Muscle of arm (tissue), 12 donors: ENCODE measurements around the gene MOV10L1. TPM values are rescaled to one million over a fixed set of nuclear protein-coding genes. Genes with fewer than 3 reads are reported as not detected.
"Not testable (repeated sequence)": the region's sequence is repeated elsewhere in the genome, so short reads cannot be mapped to it uniquely, and the experiment has no call there.

Experiments
- DNase-seq: peaks from one replicate; pipeline ENCODE4 v3.0.0-alpha.2; 2013
- polyA plus RNA-seq, 12 donors: library from polyadenylated mRNA; unstranded; fragments of 120-200 nt; gene quantifications; one replicate each; pipeline ENCODE4 v1.2.1, GENCODE V29; 2013; ENCODE audit not compliant: insufficient read length in 12 of 12

The MOV10L1 gene
- polyA plus RNA-seq, 12 donors, result 0.10 to 0.73 (median 0.49) TPM; not detected in 3

DNA sequence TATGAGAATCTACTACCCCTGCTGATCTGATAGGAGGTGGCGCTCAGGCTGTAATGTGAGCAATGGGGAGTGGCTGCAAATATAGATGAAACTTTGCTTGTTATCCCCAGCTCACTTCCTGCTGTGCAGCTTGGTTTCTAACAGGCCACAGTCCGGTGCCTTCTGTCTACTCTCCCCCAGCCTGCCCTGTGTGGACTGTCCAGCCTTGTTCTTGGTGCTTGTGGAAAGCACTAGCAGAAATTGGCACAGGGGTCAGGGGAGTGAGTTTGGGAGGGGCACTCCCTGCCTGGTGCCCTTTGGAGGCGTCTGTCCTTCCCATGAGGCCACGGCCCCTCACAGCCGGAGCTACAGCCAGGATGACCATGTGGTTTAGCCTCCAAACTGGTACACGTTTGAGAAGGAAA is 14.3 kb downstream of the MOV10L1 start:
- no peak for DNase-seq

DNA sequence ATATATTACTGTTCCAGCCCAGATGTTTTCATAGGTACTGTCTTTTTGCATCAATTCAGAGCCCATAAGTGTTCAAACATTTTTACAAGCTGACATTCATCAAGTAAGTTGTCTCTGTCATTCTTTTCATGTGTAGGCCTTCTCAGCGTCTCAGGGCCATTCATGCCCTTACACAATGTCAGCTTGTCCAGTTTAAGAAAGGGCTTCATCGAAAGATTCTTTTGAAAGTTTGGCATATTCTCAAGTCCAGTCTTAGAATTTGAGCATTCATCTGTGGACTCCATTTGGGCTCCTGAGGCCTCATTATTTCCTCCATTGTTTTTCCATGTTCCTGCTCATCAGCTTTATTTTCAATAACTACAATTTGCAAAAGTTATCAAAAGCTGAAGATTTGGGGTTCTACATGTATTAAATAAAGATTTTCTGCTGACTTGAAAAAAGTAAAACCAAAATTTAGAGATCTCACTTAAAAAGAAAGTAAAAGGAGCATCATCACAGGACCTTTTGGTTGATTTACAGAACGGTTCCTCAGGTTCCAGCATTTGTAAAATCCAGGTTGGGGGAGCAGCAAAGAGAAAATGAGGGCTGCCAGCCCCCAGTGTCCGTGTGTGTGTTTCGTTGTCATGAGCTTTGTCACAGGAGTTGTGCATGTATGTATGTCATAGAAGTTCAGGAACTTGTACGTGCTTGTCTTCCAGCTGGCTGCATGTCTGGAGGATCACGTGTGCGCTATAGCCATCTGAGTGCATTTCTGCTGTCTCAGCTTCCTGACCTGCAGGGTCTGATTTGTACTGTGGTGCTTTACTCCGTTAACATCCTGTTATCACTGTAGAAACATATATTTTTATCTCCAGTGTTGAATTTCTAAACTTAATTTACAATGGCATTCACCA is 15.6 kb downstream of the MOV10L1 start:
- peak; percentile 49 for DNase-seq

DNA sequence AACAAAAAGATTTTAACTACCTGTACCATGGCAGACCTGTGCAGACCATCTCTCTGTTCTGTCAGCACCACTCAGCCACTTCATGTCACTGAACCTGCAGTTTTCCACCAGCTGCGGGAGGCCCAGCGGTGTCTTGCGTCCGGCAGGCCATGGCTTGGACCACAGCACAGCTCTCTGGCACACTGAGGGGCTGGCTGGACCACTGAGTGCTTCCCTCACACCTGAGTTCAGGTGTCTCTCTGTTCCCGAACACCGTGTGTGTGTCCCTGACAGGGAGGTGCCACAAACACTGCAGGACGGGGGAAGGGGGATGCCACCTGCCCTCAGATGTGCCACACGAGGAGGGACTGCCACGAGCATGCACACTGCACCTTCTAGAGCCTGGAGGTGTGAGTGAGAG is 17.7 kb downstream of the MOV10L1 start:
- no peak for DNase-seq

DNA sequence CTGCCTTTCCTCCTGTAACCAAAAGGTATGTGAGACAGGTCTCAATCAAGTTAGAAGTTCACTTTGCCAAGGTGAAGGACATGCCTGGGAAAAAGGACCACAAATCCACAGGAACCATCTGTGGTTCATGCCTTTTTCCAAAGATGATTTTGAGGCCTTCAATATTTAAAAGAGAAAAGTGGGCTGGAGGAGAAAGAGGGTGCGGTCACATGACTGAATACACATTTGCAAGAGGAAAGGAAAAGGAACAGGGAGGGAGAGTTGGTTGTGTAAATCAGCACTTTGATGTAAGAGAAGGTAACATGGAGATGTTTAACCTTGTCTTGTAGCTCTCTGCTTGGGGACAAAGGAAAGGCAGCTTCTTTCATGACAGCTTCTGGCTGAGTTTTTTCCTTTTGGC is 21.2 kb downstream of the MOV10L1 start:
- no peak for DNase-seq

DNA sequence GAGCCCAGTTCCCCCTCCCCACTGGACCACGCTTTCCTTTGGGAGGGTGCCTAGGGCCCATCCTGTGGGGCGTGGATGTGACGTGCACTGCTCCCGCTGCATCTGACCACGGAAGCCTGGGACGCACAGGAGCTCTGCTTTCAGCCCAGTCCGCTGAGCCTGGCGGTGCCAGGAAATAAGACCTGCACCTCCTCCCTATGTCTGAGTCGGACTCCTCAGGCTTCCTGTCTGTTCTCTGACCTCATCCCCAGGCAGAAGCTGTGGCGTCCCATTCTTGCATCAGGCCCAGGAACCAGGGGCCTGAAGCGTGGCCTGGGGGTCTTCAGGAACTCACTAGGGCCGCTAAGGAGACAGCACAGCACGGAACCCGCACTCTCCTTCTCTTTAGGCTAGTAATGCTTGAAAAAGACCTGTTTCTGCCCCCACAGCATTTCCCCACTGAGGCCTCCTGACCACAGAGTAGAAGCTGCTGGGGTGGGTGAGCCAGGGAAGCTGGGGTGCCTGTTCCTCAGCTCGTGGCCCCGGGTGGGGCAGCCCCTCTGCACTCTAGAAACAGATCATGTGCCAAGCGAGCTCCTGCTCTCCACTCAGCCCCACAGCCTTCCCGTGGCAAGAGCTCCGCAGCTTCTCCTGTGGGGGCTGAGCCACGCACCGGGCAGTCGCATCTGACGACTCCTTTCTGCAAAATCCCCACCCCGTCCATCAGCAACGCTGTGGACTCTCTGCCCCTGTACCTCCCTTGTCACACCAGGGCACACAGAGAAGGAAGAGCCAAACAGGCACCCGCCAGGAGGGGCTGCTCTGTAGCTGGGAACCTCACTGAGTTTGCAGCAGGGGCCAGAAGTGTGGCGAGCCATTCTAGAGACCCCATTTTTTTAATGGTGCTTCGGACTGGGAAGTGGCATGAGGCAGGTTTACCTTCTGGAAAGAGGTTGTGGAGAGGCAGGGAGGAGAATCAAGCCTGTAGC is 22.6 kb downstream of the MOV10L1 start:
- DNase-seq, result no peak

DNA sequence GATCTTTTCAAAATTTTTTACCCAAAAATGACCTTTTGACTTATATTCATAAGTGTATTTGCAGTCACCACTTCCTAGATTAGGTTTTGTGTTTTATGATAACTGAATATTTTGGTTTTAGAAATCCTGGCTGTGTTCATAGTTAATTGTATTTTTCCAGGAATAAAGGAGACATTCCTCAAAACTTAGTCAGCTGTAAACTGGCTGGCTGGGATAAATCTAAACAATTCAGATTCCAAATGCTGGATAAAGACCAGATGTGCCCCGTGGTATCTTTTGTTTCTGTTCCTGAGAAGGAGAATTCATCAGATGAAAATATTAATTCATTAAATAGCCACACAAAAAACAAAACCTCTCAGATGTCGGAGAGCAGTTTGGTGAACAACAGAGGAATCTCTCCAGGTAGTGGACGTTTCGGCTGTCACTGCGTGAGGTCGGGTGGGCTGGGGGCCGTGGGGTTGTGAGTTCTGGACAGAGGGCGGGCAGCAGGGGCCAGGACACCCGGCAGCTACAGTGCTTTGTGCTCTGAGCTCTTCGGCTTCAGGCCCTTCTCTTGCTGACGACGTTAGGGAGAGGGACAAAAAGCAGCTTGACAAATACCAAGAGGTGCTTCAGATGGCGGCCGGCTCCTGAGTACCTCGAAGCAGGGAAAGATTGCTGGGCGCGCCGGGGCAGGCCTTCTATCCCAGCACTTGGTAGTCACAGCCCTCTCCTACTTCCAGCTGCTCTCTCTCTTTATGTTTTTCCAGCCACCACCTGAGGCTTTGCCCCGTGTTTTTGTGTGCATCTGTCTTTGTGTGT is 24.6 kb downstream of the MOV10L1 start:
- DNase-seq, result no peak

DNA sequence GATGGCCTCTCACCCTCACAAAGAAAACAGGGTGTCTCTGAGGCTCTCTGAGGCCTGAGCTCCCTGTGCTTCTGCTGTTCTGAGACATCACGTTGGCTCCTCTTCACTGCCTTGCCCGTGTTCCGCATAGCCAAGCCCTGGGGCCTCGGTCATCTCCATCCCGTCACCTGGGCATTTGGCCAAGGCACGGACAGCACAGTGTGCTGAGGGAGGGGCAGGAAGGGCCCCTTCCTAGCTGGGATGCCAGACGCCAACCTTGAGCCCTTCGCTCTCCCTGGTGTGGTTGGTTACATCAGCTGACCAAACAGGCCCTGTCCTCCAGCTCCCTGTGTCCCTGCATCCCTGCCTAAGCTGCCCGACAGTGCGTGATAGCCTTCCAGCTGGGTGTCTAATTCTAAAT is 25.9 kb downstream of the MOV10L1 start:
- DNase-seq, result no peak

DNA sequence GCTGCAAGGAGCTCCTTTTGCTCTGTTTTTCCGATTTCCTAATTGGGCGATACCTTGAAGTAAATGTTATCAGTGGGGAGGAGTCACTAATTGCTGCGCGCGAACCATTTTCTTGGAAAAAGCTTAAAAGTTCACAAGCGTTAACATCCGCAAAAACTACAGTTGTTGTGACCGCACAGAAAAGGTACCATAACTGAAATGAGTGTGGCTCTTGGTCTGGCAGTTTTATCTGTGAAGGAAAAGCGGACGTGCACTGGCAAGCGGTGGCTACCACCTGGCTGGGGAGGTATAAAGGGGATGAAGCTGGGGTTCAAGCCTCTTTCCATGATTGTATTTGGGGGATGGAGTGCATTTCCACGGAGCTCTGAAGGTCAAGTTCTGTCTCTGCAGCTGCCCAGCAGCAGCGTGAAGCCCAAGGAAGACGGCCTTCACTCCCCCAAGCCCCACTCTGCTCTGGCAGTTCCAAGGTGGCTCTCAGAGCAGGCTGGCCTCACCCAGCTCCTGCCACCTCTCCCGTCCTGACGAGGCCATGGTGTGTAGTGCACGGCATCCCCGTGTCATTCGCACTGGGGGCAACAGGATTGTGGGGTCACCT is 27.5 kb downstream of the MOV10L1 start:
- DNase-seq, result no peak

DNA sequence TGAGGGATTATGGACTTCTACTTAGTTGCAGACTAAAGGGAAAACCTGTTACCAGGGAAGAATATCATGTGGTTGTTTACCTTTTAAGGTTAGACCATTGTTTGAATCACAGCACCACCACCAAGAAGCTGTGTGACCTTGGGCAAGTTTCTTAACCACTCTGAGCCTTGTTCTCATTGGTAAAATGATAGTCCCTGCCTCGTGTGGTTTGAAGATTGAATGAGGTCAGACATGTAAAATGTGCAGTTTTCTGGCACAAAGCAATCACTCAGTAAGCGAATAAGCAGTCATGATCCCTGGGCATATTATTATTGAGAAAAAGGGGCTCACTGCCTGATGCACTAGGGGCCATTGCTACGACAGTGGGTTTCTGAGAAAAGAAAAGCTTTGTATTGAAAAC is 28.3 kb downstream of the MOV10L1 start:
- DNase-seq, result no peak

DNA sequence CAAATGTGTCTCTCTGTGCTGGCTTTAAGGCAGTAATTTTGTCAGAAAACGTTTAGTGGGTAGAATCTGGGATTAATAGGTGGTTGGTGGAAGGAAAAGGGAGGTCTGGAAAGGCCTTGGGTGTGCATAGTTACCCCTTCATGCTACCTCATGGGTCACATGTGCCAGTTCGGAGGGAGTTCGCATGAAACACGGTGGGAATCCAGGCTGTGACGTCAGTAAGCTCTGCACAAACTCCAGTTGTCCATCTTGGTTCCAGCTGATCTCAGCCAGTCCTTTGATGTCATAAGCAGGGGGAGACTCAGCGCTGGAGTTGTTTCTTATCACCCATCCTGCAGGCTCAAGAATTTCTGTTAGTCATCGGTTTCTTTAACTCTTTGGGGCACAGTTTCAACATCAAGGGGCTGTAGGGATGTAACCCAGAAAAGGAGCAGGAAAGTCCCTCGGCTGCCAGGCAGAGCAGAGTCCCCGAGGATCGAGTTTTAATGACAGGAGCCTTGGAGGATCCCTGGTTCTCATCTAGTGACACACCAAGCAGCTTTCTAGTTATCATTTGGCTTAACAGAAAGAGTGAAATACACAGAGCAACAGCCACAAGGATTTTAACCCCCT is 28.9 kb downstream of the MOV10L1 start:
- no peak for DNase-seq

DNA sequence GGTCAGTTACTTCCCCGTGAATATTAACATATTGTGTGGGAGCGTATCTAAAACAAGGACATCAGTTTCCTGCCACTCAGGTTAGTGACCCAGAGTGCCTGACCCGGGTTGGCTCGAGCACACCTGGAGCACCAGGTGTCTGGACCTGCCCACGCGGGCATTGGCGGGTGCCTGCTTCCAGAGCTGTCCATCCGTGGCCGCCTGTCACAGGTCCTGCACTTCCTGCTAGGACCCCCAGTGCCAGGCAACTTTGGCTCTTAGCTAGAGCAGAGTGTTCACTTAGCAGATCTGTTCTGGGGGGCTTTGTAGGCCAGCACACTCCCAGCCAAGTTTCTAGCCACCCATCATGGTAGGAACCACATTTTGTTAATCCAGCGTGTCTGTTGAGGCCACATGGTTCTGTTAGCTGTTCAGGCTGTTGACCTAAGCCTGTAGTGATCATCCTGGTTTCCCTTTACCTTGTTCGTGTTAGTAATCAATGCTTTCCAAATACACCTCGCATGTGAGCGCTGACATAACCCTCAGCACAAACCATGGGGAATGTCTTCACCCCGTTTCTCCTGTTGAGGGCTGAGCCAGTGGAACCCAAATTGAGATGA is 29.5 kb downstream of the MOV10L1 start:
- no peak for DNase-seq

DNA sequence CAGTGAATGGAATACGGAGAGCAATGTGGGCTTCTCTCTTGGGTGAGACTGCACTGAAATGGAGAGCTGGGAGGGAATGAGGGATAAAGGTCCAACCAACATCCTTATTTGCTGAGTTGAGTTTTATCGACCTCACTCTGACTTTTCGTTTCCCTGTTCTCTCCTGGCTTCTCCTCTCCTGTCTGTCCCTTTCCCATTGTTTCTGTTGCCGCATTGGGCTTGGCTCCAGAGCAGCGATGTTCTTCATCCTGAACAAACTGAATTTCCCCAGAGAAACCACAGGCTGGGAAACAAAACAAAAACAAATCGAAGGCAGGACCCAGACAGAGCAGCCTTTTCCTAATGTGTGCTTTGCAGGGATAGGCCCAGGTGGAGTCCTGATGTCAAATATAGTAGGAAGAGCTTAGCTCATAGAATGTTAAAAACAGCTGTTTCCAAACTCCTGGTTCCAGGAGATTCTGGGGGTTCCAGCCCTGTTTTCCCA is 30.0 kb downstream of the MOV10L1 start:
- DNase-seq, result no peak

DNA sequence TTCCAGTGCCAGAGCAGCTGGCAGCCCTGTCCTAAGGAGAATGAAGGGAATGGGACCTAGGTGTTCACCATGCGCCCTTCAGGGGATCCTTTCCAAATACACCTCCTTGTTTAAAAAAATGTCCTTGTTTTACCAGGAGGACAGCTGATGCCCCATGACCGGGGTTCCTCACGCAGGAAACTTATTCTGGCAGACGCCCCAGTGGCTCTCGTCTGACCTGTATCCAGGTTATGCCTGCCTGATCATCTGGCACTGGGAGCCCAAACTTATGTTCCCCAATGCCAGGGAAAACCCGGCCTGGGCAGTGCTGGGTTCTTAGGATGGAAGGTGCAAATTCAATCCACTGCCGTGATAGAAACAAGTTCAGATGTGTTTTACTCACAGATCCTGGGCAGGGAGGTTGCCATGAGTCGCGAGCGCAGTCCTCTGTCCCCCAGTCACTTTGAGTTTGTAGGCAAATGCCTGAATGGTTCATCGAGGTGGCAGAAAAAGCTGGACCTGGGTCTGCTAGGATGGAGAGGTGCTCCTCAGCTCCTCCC is 31.5 kb downstream of the MOV10L1 start:
- DNase-seq, result no peak

DNA sequence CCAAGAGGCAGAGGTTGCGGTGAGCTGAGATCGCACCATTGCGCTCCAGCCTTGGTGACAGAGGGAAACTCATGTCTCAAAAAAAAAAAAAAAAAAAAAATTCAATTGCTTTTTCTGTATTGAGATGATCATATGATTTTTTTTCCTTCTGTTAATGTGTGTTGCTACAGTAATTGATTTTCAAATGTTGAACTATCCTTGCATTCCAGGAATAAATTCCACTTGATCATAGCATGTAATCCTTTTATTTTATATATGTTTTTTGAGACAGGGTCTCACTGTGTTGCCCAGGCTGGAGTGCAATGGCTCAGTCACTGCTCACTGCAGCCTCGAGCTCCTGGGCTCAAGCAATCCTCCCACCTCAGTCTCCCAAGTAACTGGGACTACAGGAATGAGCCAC is 33.3 kb downstream of the MOV10L1 start:
- DNase-seq, result no peak

DNA sequence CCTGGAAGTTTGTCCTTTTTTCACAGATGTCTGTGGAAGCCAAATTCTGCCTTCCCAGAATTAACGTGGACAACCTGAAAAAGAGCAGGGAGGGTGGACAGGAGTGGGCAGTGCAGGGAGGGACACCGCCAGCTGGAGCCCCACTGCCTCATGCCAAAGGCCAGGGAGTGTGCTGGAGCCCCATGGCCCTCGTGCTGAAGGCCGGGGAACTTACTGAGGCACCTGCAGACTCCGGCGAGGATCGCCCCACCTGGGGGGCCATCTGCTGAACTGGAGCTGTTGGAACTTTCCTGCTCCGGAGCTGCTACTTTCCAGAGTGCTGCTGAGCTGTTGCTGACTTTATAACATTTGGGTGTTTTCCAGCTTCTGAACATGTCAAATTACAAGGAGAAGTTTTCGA is 35.2 kb downstream of the MOV10L1 start:
- no peak for DNase-seq

DNA sequence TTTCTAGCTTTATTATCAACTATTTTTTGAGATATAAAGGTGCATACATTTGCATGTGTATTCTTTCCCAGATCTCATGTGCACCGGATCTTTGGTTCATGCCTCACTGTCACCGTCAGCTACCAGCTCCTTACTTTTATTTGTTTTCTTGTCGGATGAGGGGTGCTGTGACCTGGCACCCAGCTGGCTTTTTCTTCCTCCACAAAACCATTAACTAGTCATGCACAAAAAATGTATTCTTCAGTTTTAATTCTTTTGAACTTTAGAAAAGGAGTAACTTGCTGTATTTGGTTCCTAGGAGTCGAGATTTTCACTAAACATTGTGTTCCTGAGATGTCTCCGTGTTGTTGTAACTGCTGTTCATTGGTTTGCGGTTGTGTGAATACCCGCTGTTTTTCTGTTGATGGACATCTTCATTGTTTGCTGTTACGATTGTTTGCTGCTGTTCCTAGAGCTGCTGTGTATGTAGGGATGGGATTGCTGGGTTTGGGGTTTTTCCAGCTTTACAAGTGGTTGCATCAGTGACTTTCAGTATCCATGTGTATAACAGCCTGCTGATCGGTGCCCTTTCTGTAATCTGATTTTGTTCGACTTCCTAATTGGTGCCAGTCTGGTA is 39.4 kb downstream of the MOV10L1 start:
- DNase-seq, result no peak

DNA sequence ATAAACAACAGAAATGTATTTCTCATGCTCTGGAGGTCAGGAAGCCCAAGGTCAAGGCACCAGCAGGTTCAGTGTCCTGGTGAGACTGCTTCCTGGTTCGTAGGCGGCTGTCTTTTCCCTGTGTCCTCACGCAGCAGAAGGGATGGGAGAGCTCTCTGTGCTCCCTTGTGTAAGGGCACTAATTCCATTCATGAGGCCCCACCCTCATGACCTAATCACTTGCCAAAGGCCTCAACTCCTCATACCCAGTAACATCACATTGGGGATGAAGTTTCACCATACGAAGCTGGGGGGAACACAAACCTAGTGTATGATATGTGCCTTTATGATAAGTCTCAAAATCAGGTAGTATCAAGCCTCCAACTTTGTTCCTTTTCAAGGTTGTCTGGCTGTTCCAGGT is 42.1 kb downstream of the MOV10L1 start:
- no peak for DNase-seq

DNA sequence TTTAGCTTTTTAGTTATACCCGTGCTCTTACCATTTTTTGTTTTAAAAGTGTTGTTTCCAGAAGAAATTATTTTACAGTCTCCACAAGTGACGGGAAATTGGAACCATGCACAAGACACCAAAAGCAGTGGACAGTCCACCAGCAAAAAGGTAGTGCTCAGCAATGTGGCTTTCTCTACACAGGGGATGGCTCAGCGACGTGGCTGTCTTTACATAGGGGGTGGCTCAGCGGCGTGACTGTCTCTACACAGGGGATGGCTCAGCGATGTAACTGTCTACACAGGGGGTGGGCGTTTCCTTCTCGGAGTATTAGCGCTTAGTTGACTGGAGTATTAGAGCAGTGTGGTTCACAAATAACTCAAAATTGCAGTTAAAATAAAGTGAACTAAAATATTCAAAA is 44.7 kb downstream of the MOV10L1 start:
- DNase-seq, result no peak

DNA sequence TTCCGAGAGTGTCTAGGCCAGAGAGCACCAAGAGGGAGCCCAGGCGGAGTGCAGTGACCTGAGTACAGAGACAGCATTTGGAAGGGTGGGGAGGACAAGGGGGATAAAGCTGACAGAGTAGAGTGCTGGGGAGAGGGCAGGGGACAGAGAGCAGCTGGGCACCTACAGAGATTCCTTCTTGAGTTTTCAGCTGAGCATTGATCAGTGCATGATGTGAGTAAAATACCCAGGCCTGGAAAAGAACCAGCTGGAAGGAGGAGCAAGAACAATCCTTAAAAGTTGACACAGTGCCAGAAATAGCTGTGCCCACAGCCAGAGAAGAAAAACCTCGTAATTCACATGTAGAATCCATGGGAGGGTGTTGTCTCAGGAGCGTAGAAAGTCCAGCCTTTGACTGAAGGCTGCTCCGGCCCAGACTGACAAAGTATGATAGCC is 46.8 kb downstream of the MOV10L1 start:
- no peak for DNase-seq

DNA sequence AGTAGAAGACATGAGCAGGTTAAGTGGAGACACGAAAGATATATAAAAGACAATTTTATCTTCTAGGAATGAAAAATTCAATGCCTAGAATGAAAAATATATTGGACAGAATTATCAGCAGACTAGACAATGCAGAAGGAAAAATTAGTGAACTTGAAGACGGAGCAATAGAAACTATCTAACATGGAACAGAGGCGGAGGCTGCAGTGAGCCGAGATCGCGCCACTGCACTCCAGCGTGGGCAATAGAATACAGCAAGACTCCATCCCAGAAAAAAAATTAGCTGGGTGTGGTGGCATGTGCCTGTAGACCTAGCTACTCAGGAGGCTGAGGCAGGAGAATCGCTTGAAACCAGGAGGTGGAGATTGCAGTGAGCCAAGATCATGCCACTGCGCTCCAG is 47.5 kb downstream of the MOV10L1 start:
- not testable (repeated sequence) for DNase-seq
